ENCODE measurements around the gene C12orf50. TPM values are rescaled to one million over a fixed set of nuclear protein-coding genes. Genes with fewer than 3 reads are reported as not detected.
A peak's percentile ranks its signal among the peaks of the same experiment; 100 is the strongest.

The C12orf50 gene
- total RNA-seq, 2 donors from 2014 or later = not detected

GRCh38 chr12:87943762-87944161 is 85.4 kb downstream of the C12orf50 start:
- WGBS, 2 donors = 45 to 53% methylated on average over 3 of the region's 3 CpGs
- peak in 3 of 4 donors; percentile 8 to 69 (median 36) for DNase-seq
- H3K9me3 ChIP-seq = no peaks in the 10 kb centered on the region
- ATAC-seq = peak; percentile 40
- H3K4me3 ChIP-seq = no peak overlapping the region
- intact Hi-C loops (cut with DNase I) = no loop called here
- TF ChIP-seq POLR2A (IDR thresholded peaks at IDR 0.05) = no peak
- TF ChIP-seq CTCF (IDR thresholded peaks at IDR 0.05) = no peak
- H3K36me3 ChIP-seq (replicated peaks in 1 of 2; ENCODE audit: insufficient read depth in 1 of 2, low read depth in 2 of 2) = no peaks in the 10 kb centered on the region
- H3K4me1 ChIP-seq = no peaks in the 10 kb centered on the region
- no peak overlapping the region for H3K27ac ChIP-seq
- no peaks in the 10 kb centered on the region for H3K27me3 ChIP-seq

DNA sequence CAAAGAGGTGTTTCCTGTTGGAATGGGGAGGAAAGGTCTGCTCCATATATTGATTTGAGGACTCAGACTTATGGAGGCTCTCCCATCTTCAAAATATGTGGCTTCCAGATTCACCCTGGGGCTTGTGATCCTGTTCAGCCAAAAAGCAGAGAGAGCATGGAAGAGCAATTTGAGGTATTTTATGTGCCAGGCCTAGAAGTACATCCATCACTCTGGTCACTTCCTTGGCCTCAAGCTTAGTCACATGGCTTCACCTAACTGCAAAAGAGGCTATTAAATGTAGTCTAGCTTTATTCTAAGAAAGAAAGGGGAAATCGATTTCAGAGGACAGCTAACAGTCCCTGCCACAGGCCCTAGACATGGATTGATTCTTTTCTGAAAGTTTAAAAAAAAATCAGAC is 86.2 kb downstream of the C12orf50 start:
- Histone ChIP-seq H3K36me3 (replicated peaks in 1 of 2; ENCODE audit: insufficient read depth in 1 of 2, low read depth in 2 of 2) (no peaks in the 10 kb centered on the region), H3K9me3 (no peaks in the 10 kb centered on the region)
- no peak for TF ChIP-seq POLR2A (IDR thresholded peaks at IDR 0.05)
- no peak for TF ChIP-seq CTCF (IDR thresholded peaks at IDR 0.05)

GRCh38 chr12:87939182-87939581 is 90.0 kb downstream of the C12orf50 start:
- H3K27ac ChIP-seq = no peak overlapping the region
- no peak for DNase-seq
- no peak overlapping the region for H3K4me3 ChIP-seq
- no peak for ATAC-seq
- H3K4me1 ChIP-seq = no peaks in the 10 kb centered on the region
- no peaks in the 10 kb centered on the region for H3K36me3 ChIP-seq (replicated peaks in 1 of 2; ENCODE audit: insufficient read depth in 1 of 2, low read depth in 2 of 2)
- intact Hi-C loops (cut with DNase I) = no loop called here
- no peaks in the 10 kb centered on the region for H3K9me3 ChIP-seq
- no peaks in the 10 kb centered on the region for H3K27me3 ChIP-seq
- TF ChIP-seq CTCF (IDR thresholded peaks at IDR 0.05) (no peak), POLR2A (IDR thresholded peaks at IDR 0.05) (no peak)

More for the DNA sequence above, 86.2 kb downstream of the C12orf50 start:
- ATAC-seq (no peak), DNase-seq (no peak)
- Histone ChIP-seq H3K27me3 (no peaks in the 10 kb centered on the region), H3K4me3 (no peak overlapping the region), H3K27ac (no peak overlapping the region), H3K4me1 (no peaks in the 10 kb centered on the region)
- 24 to 27% methylated on average over 1 of the region's 1 CpG for WGBS, 2 donors
- intact Hi-C loops (cut with DNase I) = no loop called here

DNA sequence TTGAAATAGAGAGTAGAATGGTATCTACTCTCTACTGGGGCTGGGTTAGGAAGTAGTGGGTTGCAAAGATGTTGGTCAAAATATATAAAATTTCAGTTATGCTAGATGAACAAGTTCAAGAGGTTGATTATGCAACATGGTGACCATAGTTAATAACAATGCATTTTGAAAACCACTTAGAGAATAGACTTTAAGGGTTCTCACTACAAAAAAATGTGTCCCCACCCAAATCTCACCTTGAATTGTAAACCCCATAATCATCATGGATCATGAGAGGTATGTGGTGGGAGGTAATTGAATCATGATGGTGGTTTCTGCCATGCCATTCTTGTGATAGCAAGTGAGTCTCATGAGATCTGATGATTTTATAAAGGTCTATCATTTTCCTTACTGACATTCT is 94.0 kb downstream of the C12orf50 start:
- intact Hi-C loops (cut with DNase I) = no loop called here
- ATAC-seq (no peak), DNase-seq (no peak)

More for the DNA sequence above, 94.0 kb downstream of the C12orf50 start:
- H3K4me3 ChIP-seq = no peak overlapping the region
- no peaks in the 10 kb centered on the region for H3K4me1 ChIP-seq
- H3K27me3 ChIP-seq = no peaks in the 10 kb centered on the region
- H3K36me3 ChIP-seq (replicated peaks in 1 of 2; ENCODE audit: insufficient read depth in 1 of 2, low read depth in 2 of 2) = no peaks in the 10 kb centered on the region
- no peaks in the 10 kb centered on the region for H3K9me3 ChIP-seq
- H3K27ac ChIP-seq = no peak overlapping the region
- TF ChIP-seq CTCF (IDR thresholded peaks at IDR 0.05) (no peak), POLR2A (IDR thresholded peaks at IDR 0.05) (no peak)
